Lung (tissue), 12 donors: ENCODE results near the gene ANG. TPM values are rescaled to one million over a fixed set of nuclear protein-coding genes. Genes with fewer than 3 reads are reported as not detected.

Experiments
- ATAC-seq: fragments of 200-7000 bp; cut with Tn5 transposase; one replicate; pipeline ENCODE4 v1.9.1; 2020; ENCODE audit warnings: moderate number of reproducible peaks; ENCODE audit not compliant: insufficient read depth, low FRiP score
- DNase-seq, 3 donors: peaks; one replicate each; pipeline ENCODE4 v3.0.0-alpha.2; 2013 to 2017
- H3K27ac ChIP-seq, 2 donors: one replicate each; pipeline ENCODE4 v1.5.1; 2013; ENCODE audit warnings: mild to moderate bottlenecking in 2 of 2, moderate library complexity in 2 of 2, control low read depth in 1 of 2, inconsistent platforms in 1 of 2, low read depth in 1 of 2, low read length in 1 of 2
- H3K27me3 ChIP-seq, 3 donors: one replicate each; pipeline ENCODE4 v1.5.1; 2013; ENCODE audit warnings: low read length in 2 of 3; ENCODE audit not compliant: control insufficient read depth in 3 of 3, insufficient read depth in 3 of 3
- H3K36me3 ChIP-seq, 4 donors: one replicate each; pipeline ENCODE4 v1.5.1; 2013; ENCODE audit warnings: low read length in 4 of 4, mild to moderate bottlenecking in 1 of 4, moderate library complexity in 1 of 4; ENCODE audit not compliant: control insufficient read depth in 4 of 4, insufficient read depth in 4 of 4
- H3K4me1 ChIP-seq, 5 donors: one replicate each; pipeline ENCODE4 v1.5.1; 2013; ENCODE audit warnings: low read length in 5 of 5, mild to moderate bottlenecking in 2 of 5, moderate library complexity in 1 of 5; ENCODE audit not compliant: control insufficient read depth in 5 of 5, insufficient read depth in 5 of 5
- H3K4me3 ChIP-seq: one replicate; pipeline ENCODE4 v1.5.1; 2013; ENCODE audit warnings: mild to moderate bottlenecking, control low read depth, moderate library complexity
- H3K9ac ChIP-seq, 2 donors: one replicate each; pipeline ENCODE4 v1.5.1; 2013; ENCODE audit warnings: low read length in 2 of 2, control low read depth in 1 of 2; ENCODE audit not compliant: insufficient read depth in 1 of 2
- H3K9me3 ChIP-seq, 4 donors: one replicate each; pipeline ENCODE4 v1.5.1; 2013; ENCODE audit warnings: low read length in 3 of 4, mild to moderate bottlenecking in 1 of 4, moderate library complexity in 1 of 4; ENCODE audit not compliant: control insufficient read depth in 4 of 4, insufficient read depth in 3 of 4
- WGBS, 2 donors: extraction: QIAGEN DNeasy Blood & Tissue Kit; methylation state at CpG; one replicate each; pipeline ENCODE4 v1.1.7; 2013; 5-methylcytosine and 5-hydroxymethylcytosine counted together
- polyA plus RNA-seq, 2 donors: library from polyadenylated mRNA; stranded (reverse); fragments of 200-250 nt; gene quantifications; one replicate each; pipeline ENCODE4 v1.2.1, GENCODE V29; 2013
- total RNA-seq, 2 donors: library from RNA; depleted of rRNA in 1 of 2; stranded (reverse); fragments of >200 nt in 1 of 2; gene quantifications; one replicate each; pipeline ENCODE4 v1.2.1, GENCODE V29; 2014 to 2021
- TF ChIP-seq, protein P1 (sequence below): IDR thresholded peaks from 2 replicates; pipeline ENCODE4 v1.5.1; 2012; ENCODE audit warnings: mild to moderate bottlenecking; ENCODE audit errors: control extremely low read depth, extremely low read depth
- donor health status: control.
- donor health status: control.
- donor health status: Bipolar disorder and iron deficiency.
- donor health status: healthy.
- donor health status: DM: yes; HTN: yes; CAD: no.

Gene ANG
- total and polyA plus RNA-seq, 4 donors: 14.0 to 27.5 (median 18.0) TPM

DNA sequence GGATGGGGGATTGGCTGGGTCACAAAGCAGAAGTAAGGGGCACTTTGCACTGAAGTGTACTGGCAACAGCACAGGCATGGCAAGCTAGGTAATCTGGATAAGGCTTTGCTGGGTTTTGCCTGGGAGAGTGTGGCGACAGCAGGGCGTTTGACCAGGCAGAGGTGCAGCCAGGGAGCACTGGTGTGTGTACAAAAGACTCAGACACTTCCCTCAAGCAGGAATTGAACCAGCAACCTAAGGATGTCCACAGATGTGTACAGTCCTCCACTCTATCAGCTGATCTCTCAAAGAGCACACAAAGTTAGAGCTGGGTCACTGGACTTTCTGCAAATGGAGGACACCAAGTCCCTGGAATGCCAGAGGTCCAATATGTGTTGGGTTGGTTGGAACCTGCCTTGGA, 19.6 kb upstream of the ANG start:
- TF ChIP-seq, protein P1, sequence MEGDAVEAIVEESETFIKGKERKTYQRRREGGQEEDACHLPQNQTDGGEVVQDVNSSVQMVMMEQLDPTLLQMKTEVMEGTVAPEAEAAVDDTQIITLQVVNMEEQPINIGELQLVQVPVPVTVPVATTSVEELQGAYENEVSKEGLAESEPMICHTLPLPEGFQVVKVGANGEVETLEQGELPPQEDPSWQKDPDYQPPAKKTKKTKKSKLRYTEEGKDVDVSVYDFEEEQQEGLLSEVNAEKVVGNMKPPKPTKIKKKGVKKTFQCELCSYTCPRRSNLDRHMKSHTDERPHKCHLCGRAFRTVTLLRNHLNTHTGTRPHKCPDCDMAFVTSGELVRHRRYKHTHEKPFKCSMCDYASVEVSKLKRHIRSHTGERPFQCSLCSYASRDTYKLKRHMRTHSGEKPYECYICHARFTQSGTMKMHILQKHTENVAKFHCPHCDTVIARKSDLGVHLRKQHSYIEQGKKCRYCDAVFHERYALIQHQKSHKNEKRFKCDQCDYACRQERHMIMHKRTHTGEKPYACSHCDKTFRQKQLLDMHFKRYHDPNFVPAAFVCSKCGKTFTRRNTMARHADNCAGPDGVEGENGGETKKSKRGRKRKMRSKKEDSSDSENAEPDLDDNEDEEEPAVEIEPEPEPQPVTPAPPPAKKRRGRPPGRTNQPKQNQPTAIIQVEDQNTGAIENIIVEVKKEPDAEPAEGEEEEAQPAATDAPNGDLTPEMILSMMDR: no peak
- ATAC-seq (no peak), DNase-seq (no peak)
- Histone ChIP-seq H3K9ac (no peak overlapping the region), H3K27me3 (peaks cover 0 to 9% (median 5%) of the 10 kb centered on the region in 3 donors), H3K4me3 (no peak overlapping the region), H3K27ac (no peak overlapping the region), H3K9me3 (no peaks in the 10 kb centered on the region), H3K4me1 (peaks cover 0 to 4% (median 0%) of the 10 kb centered on the region in 5 donors), H3K36me3 (no peaks in the 10 kb centered on the region)
- WGBS, 2 donors: 81 to 92% methylated on average over 2 of the region's 2 CpGs

DNA sequence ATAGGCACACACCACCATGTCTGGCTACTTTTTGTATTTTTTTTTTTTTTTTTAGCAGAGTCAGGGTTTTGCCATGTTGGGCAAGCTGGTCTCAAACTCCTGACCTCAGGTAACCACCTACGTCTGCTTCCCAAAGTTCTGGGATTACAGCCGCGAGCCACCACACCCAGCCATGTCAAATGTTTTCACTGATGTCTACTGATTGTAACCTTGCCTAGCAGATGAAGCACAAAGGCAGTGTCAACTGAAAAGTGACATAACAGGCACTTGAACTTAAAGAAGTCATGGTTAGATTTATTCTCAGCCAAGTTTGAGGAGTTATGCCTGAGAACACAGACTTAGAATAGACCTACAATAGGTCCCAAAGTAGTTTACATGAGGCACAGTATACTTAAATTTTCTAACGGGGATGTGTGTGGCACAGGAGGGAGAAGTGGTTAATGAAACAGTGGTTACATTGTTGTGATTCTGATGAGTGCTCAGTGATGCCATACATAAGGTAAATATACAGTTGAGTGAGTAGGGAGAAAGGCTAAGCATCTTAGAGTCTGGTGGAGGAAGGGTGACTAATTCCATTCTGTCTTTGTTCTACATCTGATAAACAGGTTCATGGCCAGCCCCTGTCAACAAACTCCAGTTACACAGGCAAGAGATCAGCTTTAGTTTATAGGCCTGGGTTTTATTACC, 16.8 kb upstream of the ANG start:
- H3K36me3 ChIP-seq: no peaks in the 10 kb centered on the region
- 81 to 82% methylated on average over 4 of the region's 4 CpGs for WGBS, 2 donors
- no peak for DNase-seq
- H3K27me3 ChIP-seq: peaks cover 0 to 7% (median 0%) of the 10 kb centered on the region in 3 donors
- H3K4me1 ChIP-seq: peaks cover 0 to 4% (median 0%) of the 10 kb centered on the region in 5 donors
- ATAC-seq: no peak
- no peak overlapping the region for H3K9ac ChIP-seq
- no peak overlapping the region for H3K4me3 ChIP-seq
- no peak overlapping the region for H3K27ac ChIP-seq
- no peaks in the 10 kb centered on the region for H3K9me3 ChIP-seq
- TF ChIP-seq, protein P1: no peak

DNA sequence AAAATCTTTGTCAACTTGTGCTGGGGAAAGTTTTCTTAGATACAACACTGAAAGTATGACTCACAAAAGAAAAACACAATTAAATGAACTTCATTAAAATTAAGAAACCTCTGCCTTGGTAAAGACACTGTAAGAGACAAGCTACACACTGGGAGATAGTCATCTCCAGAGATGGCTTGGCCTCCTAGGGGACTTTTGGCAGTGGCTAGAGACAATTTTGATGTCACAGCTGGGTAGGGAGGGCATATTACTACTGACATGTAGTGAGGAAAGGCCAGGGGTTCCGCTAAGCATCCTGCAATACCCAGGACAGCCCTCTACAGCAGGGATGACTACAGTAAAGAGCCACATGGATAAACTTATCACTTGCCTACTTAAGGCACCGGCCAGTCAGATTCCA, 12.9 kb upstream of the ANG start:
- TF ChIP-seq, protein P1: no peak
- WGBS, 2 donors: 89 to 94% methylated on average over 2 of the region's 2 CpGs
- Histone ChIP-seq H3K4me3 (no peak overlapping the region), H3K27me3 (peaks cover 0 to 8% (median 0%) of the 10 kb centered on the region in 3 donors), H3K36me3 (no peaks in the 10 kb centered on the region), H3K4me1 (peaks cover 0 to 7% (median 4%) of the 10 kb centered on the region in 5 donors), H3K9me3 (no peaks in the 10 kb centered on the region), H3K27ac (no peak overlapping the region), H3K9ac (no peak overlapping the region)
- DNase-seq: no peak
- no peak for ATAC-seq
